HEK293T (cell line): ENCODE measurements around the gene PHIP.

Experiments
- CTCF ChIA-PET: fragments of 350-600 bp; formaldehyde crosslinking; extraction: SDS; loops from one replicate; lab custom pipeline; 2021; ENCODE audit warnings: antibody characterized with exemption, inconsistent platforms; lab: Yijun Ruan, JAX
- POLR2A ChIA-PET: fragments of 350-600 bp; formaldehyde crosslinking; extraction: SDS; loops from one replicate; lab custom pipeline; 2020; ENCODE audit warnings: antibody characterized with exemption, inconsistent platforms; lab: Yijun Ruan, JAX
- DNase-seq: peaks from one replicate; pipeline ENCODE4 v3.0.0; 2012; ENCODE audit warnings: mixed read lengths; ENCODE audit errors: extremely low spot score
- ARNT ChIP-seq: fragments of 450-650 bp; IDR thresholded peaks from 2 replicates; pipeline ENCODE4 v1.6.1; 2017; ENCODE audit warnings: mild to moderate bottlenecking
- BHLHE40 ChIP-seq: fragments of 450-650 bp; IDR thresholded peaks from 2 replicates; pipeline ENCODE4 v1.6.1; 2016; ENCODE audit warnings: mild to moderate bottlenecking, moderate library complexity, borderline replicate concordance
- CTBP1 ChIP-seq: fragments of 450-650 bp; IDR thresholded peaks from 2 replicates; pipeline ENCODE4 v1.6.1; 2016; ENCODE audit warnings: borderline replicate concordance
- ELF4 ChIP-seq: fragments of 450-650 bp; IDR thresholded peaks from 2 replicates; pipeline ENCODE4 v1.6.1; 2017; ENCODE audit warnings: antibody characterized with exemption
- FOXA1 ChIP-seq: fragments of 450-650 bp; IDR thresholded peaks from 2 replicates; pipeline ENCODE4 v1.6.1; 2016; ENCODE audit warnings: mild to moderate bottlenecking
- FOXK2 ChIP-seq: fragments of 450-650 bp; IDR thresholded peaks from 2 replicates; pipeline ENCODE4 v1.6.1; 2016; ENCODE audit warnings: mild to moderate bottlenecking
- FOXM1 ChIP-seq: fragments of 450-650 bp; IDR thresholded peaks from 2 replicates; pipeline ENCODE4 v1.6.1; 2017; ENCODE audit warnings: mild to moderate bottlenecking, borderline replicate concordance
- HDGF ChIP-seq: fragments of 450-650 bp; IDR thresholded peaks from 2 replicates; pipeline ENCODE4 v1.6.1; 2017; ENCODE audit warnings: antibody characterized with exemption, borderline replicate concordance
- L3MBTL2 ChIP-seq: fragments of 450-650 bp; conservative IDR thresholded peaks from 2 replicates; pipeline ENCODE4 v1.6.1; 2016; ENCODE audit warnings: mild to moderate bottlenecking
- LEF1 ChIP-seq: fragments of 450-650 bp; IDR thresholded peaks from 2 replicates; pipeline ENCODE4 v1.6.1; 2017; ENCODE audit warnings: mild to moderate bottlenecking, borderline replicate concordance
- NFRKB ChIP-seq: fragments of 450-650 bp; IDR thresholded peaks from 2 replicates; pipeline ENCODE4 v1.6.1; 2016; ENCODE audit warnings: mild to moderate bottlenecking, moderate library complexity
- SP1 ChIP-seq: fragments of 450-650 bp; IDR thresholded peaks from 2 replicates; pipeline ENCODE4 v1.6.1; 2017
- SUZ12 ChIP-seq: fragments of 450-650 bp; IDR thresholded peaks from 2 replicates; pipeline ENCODE4 v1.6.1; 2016; ENCODE audit warnings: mild to moderate bottlenecking
- TARDBP ChIP-seq: fragments of 450-650 bp; IDR thresholded peaks from 2 replicates; pipeline ENCODE4 v1.6.1; 2016
- ZNF384 ChIP-seq: fragments of 450-650 bp; IDR thresholded peaks from 2 replicates; pipeline ENCODE4 v1.6.1; 2016
- TF ChIP-seq, protein P1 (sequence below): fragments of 450-650 bp; IDR thresholded peaks from 2 replicates; pipeline ENCODE4 v1.6.1; 2016

Gene PHIP

GRCh38 chr6:79072640-79073181 lies 5.3 kb downstream of the PHIP start:
- DNase-seq = no peak
- ChIA-PET POLR2A (interaction anchor here (0.6 kb wide), 1 partner anchor 525 kb away, joined by 3 read pairs; no protein-coding TSS in a partner anchor), CTCF (no interaction called here)
- TF ChIP-seq FOXK2 = no peak
- TF ChIP-seq ELF4 = no peak
- no peak for TF ChIP-seq BHLHE40
- no peak for TF ChIP-seq NFRKB
- no peak for TF ChIP-seq FOXM1

GRCh38 chr6:79071547-79071946 lies 6.5 kb downstream of the PHIP start:
- ChIA-PET CTCF (interaction anchor here (1.2 kb wide), 1 partner anchor 23 kb away, joined by 3 read pairs; no protein-coding TSS in a partner anchor), POLR2A (no interaction called here)
- no peak for DNase-seq

GRCh38 chr6:79070206-79070825 lies 7.7 kb downstream of the PHIP start:
- TF ChIP-seq LEF1 (no peak), FOXA1 (no peak), SP1 (no peak)
- TF ChIP-seq, protein P1, sequence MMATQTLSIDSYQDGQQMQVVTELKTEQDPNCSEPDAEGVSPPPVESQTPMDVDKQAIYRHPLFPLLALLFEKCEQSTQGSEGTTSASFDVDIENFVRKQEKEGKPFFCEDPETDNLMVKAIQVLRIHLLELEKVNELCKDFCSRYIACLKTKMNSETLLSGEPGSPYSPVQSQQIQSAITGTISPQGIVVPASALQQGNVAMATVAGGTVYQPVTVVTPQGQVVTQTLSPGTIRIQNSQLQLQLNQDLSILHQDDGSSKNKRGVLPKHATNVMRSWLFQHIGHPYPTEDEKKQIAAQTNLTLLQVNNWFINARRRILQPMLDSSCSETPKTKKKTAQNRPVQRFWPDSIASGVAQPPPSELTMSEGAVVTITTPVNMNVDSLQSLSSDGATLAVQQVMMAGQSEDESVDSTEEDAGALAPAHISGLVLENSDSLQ = no peak
- DNase-seq = no peak
- ChIA-PET POLR2A (no interaction called here), CTCF (interaction anchor here (0.7 kb wide), 1 partner anchor 59 kb away, joined by 3 read pairs; no protein-coding TSS in a partner anchor)

More at GRCh38 chr6:79071547-79071946, 6.5 kb downstream of the PHIP start:
- TF ChIP-seq LEF1 = no peak
- TF ChIP-seq, protein P1 = no peak
- TF ChIP-seq SP1 = no peak
- no peak for TF ChIP-seq FOXA1
- no peak for TF ChIP-seq FOXK2
- TF ChIP-seq NFRKB = no peak
- no peak for TF ChIP-seq HDGF

GRCh38 chr6:79066828-79067227 lies 11.2 kb downstream of the PHIP start:
- CTCF ChIA-PET = no interaction called here
- POLR2A ChIA-PET = interaction anchor here (1.1 kb wide), 2 partner anchors 10 to 11 kb away, joined by 3 to 5 read pairs; partner anchors contain the start of gene PHIP
- no peak for TF ChIP-seq BHLHE40
- TF ChIP-seq HDGF = no peak
- TF ChIP-seq FOXA1 = no peak
- TF ChIP-seq FOXM1 = no peak
- TF ChIP-seq ZNF384 = no peak
- no peak for TF ChIP-seq NFRKB
- TF ChIP-seq, protein P1 = no peak
- no peak for TF ChIP-seq LEF1
- TF ChIP-seq L3MBTL2 = no peak
- TF ChIP-seq SP1 = no peak
- no peak for TF ChIP-seq ELF4
- TF ChIP-seq FOXK2 = no peak
- no peak for TF ChIP-seq CTBP1
- no peak for TF ChIP-seq TARDBP
- TF ChIP-seq ARNT = no peak
- no peak for TF ChIP-seq SUZ12
- no peak for DNase-seq

DNA sequence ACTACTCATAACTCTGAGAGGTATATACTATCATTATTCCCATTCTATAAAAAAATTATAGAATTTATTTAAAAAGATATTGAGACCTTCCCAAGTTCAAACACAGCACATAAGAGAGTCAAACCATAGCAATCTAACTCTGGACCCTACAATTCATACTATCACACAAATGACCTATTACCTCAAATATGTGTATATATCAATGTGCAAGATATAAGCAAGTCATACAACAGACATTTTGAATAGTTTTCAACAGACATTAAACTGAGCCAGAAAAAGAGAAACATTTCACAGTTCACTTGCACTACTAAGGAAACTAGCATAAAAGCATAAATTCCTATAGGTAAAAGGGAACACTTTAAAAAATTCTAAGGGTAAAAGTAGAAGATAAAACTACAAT lies 11.7 kb downstream of the PHIP start:
- no peak for TF ChIP-seq SUZ12
- no peak for TF ChIP-seq FOXK2
- no peak for TF ChIP-seq ELF4
- TF ChIP-seq L3MBTL2 = no peak
- TF ChIP-seq ZNF384 = no peak
- TF ChIP-seq FOXM1 = no peak
- no peak for TF ChIP-seq BHLHE40
- no peak for TF ChIP-seq HDGF
- POLR2A ChIA-PET = interaction anchor here (1.1 kb wide), 2 partner anchors 10 to 12 kb away, joined by 3 to 5 read pairs; partner anchors contain the start of gene PHIP
- CTCF ChIA-PET = no interaction called here
- no peak for DNase-seq

DNA sequence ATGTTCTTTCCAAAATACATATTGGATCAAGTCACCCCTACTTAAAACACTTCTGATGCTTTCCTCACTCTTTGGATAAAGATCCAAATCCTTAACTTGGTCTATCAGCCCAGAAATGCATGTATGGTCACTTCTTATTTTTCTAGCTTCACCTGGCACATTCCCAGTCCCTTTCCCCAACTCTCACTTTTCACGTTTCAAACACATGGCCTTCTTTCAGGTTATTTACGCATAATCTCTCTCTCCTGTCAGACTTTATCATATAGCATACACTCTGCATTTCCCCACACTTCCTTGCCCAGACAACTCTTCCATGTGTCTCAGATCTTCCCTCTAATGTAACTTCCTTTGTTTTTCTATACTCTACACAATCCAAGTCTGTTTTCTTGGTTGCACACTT lies 12.8 kb downstream of the PHIP start:
- POLR2A ChIA-PET = no interaction called here
- no peak for DNase-seq
- TF ChIP-seq LEF1 (no peak), TARDBP (no peak), FOXK2 (no peak), SP1 (no peak), ELF4 (no peak), ZNF384 (no peak), SUZ12 (no peak), FOXM1 (no peak), HDGF (no peak), NFRKB (no peak), FOXA1 (no peak), L3MBTL2 (no peak)
- TF ChIP-seq, protein P1 = no peak
- CTCF ChIA-PET = no interaction called here
